Ishikawa (cell line): ENCODE data around the gene ATP2B2.

ENCODE experiments used
- CEBPB ChIP-seq: IDR thresholded peaks from 2 replicates; pipeline ENCODE4 v1.6.1; 2012
- CREB1 ChIP-seq: IDR thresholded peaks from 2 replicates; pipeline ENCODE4 v1.6.1; 2012; ENCODE audit warnings: low read depth
- EGR1 ChIP-seq: IDR thresholded peaks from 2 replicates; pipeline ENCODE4 v1.6.1; 2012
- EP300 ChIP-seq: IDR thresholded peaks from 2 replicates; pipeline ENCODE4 v1.6.1; 2012; ENCODE audit warnings: borderline replicate concordance
- FOXM1 ChIP-seq: IDR thresholded peaks from 2 replicates; pipeline ENCODE4 v1.6.1; 2012; ENCODE audit warnings: low read depth, borderline replicate concordance
- NFIC ChIP-seq: IDR thresholded peaks from 2 replicates; pipeline ENCODE4 v1.6.1; 2012
- RAD21 ChIP-seq: IDR thresholded peaks from 2 replicates; pipeline ENCODE4 v1.6.1; 2012; ENCODE audit warnings: low read depth
- REST ChIP-seq: IDR thresholded peaks from 2 replicates; pipeline ENCODE4 v1.6.1; 2012; ENCODE audit warnings: low read depth, mild to moderate bottlenecking
- TAF1 ChIP-seq: IDR thresholded peaks from 2 replicates; pipeline ENCODE4 v1.6.1; 2012; ENCODE audit warnings: low read depth, mild to moderate bottlenecking
- TCF12 ChIP-seq: IDR thresholded peaks from 2 replicates; pipeline ENCODE4 v1.6.1; 2012; ENCODE audit warnings: low read depth
- TEAD4 ChIP-seq: IDR thresholded peaks from 2 replicates; pipeline ENCODE4 v1.6.1; 2012
- YY1 ChIP-seq: IDR thresholded peaks from 2 replicates; pipeline ENCODE4 v1.6.1; 2012; ENCODE audit warnings: low read depth
- ZBTB7A ChIP-seq: IDR thresholded peaks from 2 replicates; pipeline ENCODE4 v1.6.1; 2012; ENCODE audit warnings: low read depth
- TF ChIP-seq, protein P1 (sequence below): IDR thresholded peaks from 2 replicates; pipeline ENCODE4 v1.6.1; 2012
- TF ChIP-seq, protein P2 (sequence below): IDR thresholded peaks from 2 replicates; pipeline ENCODE4 v1.6.1; 2012

ATP2B2 gene

DNA sequence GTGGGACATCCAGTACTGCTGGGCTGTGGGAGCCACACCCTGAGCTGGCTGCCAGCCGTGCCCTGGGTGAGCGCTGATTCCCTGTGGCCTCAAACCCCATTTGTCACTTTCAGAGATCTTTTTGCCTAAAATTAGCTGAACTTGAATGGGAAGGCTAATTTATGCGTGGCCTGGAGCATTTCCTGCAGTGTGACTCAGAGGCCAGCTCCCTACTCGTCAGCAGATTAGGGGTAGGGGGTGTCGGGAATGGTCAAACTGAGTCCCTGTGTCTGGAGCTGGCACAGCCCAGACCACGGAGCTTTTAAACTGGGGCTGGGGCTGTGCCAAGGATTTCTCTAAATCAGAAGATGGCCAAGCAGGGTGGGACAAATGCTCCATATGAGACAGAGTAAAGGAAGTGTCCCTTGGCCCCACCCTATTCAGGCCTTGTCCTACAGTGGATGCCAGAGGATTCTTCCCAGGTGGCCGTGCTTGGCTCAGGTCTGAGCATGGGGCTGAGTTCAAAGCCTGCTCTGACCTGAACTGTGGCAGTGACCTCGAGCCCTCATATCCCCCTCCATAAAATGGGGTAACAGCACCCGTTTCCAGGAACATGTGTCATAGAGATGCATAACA, 59.7 kb downstream of the ATP2B2 start:
- TF ChIP-seq EP300 (no peak), ZBTB7A (no peak), EGR1 (no peak), RAD21 (no peak), CEBPB (no peak), FOXM1 (no peak), REST (no peak), NFIC (no peak), TAF1 (no peak), TEAD4 (no peak), YY1 (no peak), CREB1 (no peak), TCF12 (no peak)
- TF ChIP-seq, protein P1, sequence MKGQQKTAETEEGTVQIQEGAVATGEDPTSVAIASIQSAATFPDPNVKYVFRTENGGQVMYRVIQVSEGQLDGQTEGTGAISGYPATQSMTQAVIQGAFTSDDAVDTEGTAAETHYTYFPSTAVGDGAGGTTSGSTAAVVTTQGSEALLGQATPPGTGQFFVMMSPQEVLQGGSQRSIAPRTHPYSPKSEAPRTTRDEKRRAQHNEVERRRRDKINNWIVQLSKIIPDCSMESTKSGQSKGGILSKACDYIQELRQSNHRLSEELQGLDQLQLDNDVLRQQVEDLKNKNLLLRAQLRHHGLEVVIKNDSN, result no peak
- TF ChIP-seq, protein P2, sequence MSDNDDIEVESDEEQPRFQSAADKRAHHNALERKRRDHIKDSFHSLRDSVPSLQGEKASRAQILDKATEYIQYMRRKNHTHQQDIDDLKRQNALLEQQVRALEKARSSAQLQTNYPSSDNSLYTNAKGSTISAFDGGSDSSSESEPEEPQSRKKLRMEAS, result no peak

DNA sequence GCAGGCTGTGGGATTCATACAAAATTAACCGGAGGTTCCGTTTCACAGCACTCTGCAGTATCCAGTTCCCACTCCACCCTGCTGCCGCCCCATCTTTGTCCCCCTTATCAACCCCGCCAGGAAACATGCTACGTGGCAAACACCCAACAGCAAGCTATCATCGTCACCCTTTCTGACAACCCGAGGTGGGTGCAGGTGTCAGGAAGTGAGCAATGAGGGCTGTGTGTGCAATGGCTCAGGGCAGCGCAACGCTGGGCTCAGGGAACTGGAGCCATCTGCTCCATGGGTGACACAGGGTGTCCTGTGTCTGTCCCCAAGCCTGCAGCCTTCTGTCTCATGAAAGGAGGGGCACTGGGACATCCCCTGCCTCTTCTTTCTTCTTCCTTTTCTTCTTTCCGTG, 60.9 kb downstream of the ATP2B2 start:
- TF ChIP-seq ZBTB7A, result no peak
- no peak for TF ChIP-seq FOXM1

DNA sequence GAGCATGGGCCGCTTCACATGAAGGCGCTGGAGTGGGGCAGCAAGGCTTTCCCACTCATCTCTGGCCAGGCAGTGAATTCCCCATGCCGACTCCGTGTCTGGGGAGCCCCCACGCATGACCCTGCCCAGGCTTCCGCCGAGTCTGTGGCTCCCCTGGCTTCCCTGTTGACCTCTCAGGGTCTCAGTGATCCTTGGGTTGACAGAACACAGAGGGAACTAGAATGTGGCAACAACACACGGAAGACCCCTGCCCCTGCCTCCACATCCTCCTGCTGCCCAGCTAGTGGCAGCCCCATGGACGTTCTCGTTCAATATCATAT, 61.3 kb downstream of the ATP2B2 start:
- TF ChIP-seq TEAD4, result no peak
- TF ChIP-seq ZBTB7A, result no peak
- no peak for TF ChIP-seq RAD21
- TF ChIP-seq FOXM1, result no peak
- no peak for TF ChIP-seq EP300
- no peak for TF ChIP-seq NFIC
- no peak for TF ChIP-seq EGR1
- TF ChIP-seq CREB1, result no peak

GRCh38 chr3:10443272-10444109, 61.9 kb downstream of the ATP2B2 start:
- TF ChIP-seq REST, result no peak
- TF ChIP-seq, protein P1, result peak; percentile 52

DNA sequence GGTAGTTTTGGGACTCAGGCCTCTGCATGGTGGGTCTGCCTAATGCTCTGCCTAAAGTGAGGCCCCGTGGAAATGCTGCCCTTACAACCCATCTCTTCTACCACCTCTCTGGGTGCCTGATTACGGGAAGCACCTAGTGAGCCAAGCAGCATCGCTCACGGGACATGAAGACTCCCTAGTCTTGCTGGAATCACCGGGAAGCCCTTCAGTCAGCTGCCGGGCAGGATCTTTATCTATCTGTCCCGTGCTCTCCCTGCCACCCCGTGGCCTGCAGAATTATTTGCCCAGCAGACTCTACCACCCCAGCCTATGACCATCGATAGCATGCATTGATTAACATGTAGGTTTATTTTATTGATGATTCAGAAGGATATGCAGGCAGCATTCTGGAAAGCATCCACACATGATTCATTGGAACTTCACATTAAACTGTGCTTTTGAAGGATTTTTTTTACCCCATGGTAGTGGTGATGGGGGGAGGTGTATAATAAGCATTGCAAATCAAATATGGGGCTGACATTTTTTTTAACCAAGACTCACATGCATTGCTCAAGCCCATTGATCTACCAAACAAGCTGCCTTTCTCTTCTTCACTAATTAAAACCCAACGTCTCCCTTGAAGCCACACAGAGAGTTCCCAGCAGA, 63.1 kb downstream of the ATP2B2 start:
- TF ChIP-seq TEAD4 (no peak), FOXM1 (no peak), NFIC (no peak), TCF12 (no peak), CEBPB (no peak), YY1 (no peak), EGR1 (no peak), RAD21 (no peak), TAF1 (no peak), REST (no peak), CREB1 (no peak), ZBTB7A (no peak), EP300 (no peak)
- TF ChIP-seq, protein P2, result no peak
- TF ChIP-seq, protein P1, result no peak
